Kidney (tissue), 14 donors: ENCODE data around the gene SMIM43. TPM values are rescaled to one million over a fixed set of nuclear protein-coding genes. Genes with fewer than 3 reads are reported as not detected.

Experiments
- DNase-seq, 5 donors: peaks; one replicate each; pipeline ENCODE4 v3.0.0-alpha.2; 2013 to 2020
- FAIRE-seq: peaks from 2 replicates; lab custom pipeline; 2012; peaks lifted over from hg19 to GRCh38; lab: Jason Lieb, UNC
- H3K27ac ChIP-seq, 2 donors: one replicate each; pipeline ENCODE4 v1.7.0; 2013; ENCODE audit warnings: low read depth in 2 of 2, low read length in 2 of 2, inconsistent platforms in 1 of 2
- H3K27me3 ChIP-seq: one replicate; pipeline ENCODE4 v1.7.1; 2013; ENCODE audit warnings: low read length, inconsistent platforms; ENCODE audit not compliant: control insufficient read depth, insufficient read depth
- H3K36me3 ChIP-seq, 3 donors: one replicate each; pipeline versions ENCODE4 v1.7.0 to v1.7.1; 2013; ENCODE audit warnings: low read length in 3 of 3, control low read depth in 1 of 3, inconsistent platforms in 1 of 3; ENCODE audit not compliant: insufficient read depth in 3 of 3, control insufficient read depth in 2 of 3
- H3K4me1 ChIP-seq, 3 donors: one replicate each; pipeline versions ENCODE4 v1.7.0 to v1.7.1; 2013; ENCODE audit warnings: low read length in 3 of 3, inconsistent platforms in 1 of 3, low read depth in 1 of 3; ENCODE audit not compliant: control insufficient read depth in 2 of 3, insufficient read depth in 2 of 3
- H3K4me3 ChIP-seq, 3 donors: one replicate each; pipeline versions ENCODE4 v1.7.0 to v1.8.1; 2013; ENCODE audit warnings: low read length in 3 of 3, control low read depth in 1 of 3, inconsistent platforms in 1 of 3
- H3K9ac ChIP-seq, 3 donors: one replicate each; pipeline versions ENCODE4 v1.7.0 to v1.7.1; 2013; ENCODE audit warnings: low read length in 3 of 3, control low read depth in 1 of 3, inconsistent platforms in 1 of 3
- H3K9me3 ChIP-seq, 3 donors: one replicate each; pipeline versions ENCODE4 v1.7.0 to v1.7.1; 2013; ENCODE audit warnings: low read length in 3 of 3, control low read depth in 1 of 3, inconsistent platforms in 1 of 3; ENCODE audit not compliant: control insufficient read depth in 2 of 3, insufficient read depth in 1 of 3
- CTCF ChIP-seq: IDR thresholded peaks from 3 replicates; pipeline ENCODE4 v1.5.1; 2012; ENCODE audit warnings: mild to moderate bottlenecking, moderate library complexity, borderline replicate concordance; ENCODE audit not compliant: insufficient read depth; ENCODE audit errors: extremely low read depth
- intact Hi-C: fragments of 100-400 bp; cut with DNase I; formaldehyde crosslinking; loops from one replicate; pipeline ENCODE4 v1.11.1; 2022
- polyA plus RNA-seq: library from polyadenylated mRNA; stranded (reverse); fragments of 350-450 nt; fragmentation: Illumina TruSeq; extraction: RNeasy Lipid Tissue Mini Kit (QIAGEN cat#74804); gene quantifications from one replicate; pipeline ENCODE4 v1.2.3, GENCODE V29; 2014; ENCODE audit warnings: low read depth, low replicate concordance; ENCODE audit not compliant: insufficient read depth
- total RNA-seq: library from RNA; stranded (reverse); fragmentation: NEBNext Ultra II Directional; extraction: Animal tissue kit (Norgen Biotek cat#: 25700); gene quantifications from one replicate; pipeline ENCODE4 v1.2.1, GENCODE V29; 2021
- donor health status: control.
- donor health status: control.
- donor health status: control.
- donor health status: control.
- donor health status: control.
- donor health status: DM: yes; HTN: yes; CAD: no.
- donor health status: Normal renal cell carcinoma (clear cell type).

SMIM43 gene
- total and polyA plus RNA-seq, 2 donors from 2014 or later: not detected

DNA sequence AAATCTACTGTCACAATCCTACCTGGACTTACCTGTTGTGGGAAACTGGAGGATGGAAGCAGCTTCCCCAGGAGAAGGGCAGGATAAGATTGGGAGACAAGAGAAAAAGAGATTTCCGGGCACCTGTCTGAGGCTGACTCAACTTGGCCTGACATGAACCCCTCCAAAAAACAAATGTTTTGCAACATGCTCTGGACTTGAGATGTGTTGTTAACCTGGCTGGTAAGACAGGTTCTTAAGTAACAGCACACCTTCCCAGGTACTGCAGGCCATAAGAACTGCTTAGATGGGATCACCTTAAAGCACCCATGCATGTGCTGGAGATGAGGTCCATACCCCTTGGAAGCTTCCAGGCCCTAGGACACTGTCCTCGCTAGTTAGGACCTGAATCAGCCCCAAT lies 4.4 kb upstream of the SMIM43 start:
- no peak for TF ChIP-seq CTCF
- no peak overlapping the region for H3K4me3 ChIP-seq
- intact Hi-C loops: no loop called here
- DNase-seq (no peak), FAIRE-seq (no peak)
- H3K9me3 ChIP-seq: no peaks in the 10 kb centered on the region
- peaks cover 5% of the 10 kb centered on the region for H3K27me3 ChIP-seq
- H3K27ac ChIP-seq: no peak overlapping the region
- H3K9ac ChIP-seq: no peak overlapping the region
- H3K36me3 ChIP-seq: no peaks in the 10 kb centered on the region
- no peaks in the 10 kb centered on the region for H3K4me1 ChIP-seq

DNA sequence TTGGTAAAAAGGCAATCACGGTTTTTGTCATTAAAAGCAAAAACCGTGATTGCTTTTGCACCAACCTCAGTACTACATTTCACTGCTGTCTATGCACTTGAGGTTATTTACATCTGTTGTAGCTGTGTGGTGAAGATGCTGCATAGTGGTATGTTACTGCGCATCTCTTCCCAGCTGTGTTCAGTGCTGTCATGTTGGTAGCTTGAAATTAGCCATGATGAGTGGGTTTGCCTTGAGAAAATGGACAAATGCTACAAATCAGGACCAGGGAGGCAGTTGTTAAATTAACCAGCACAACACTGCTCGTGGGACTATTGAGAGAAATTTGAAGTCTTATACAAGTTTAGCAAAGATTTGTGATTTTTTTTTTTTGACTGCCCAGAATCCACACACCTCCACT lies 2.2 kb upstream of the SMIM43 start:
- TF ChIP-seq CTCF: no peak
- H3K9ac ChIP-seq: no peak overlapping the region
- DNase-seq (no peak), FAIRE-seq (no peak)
- H3K36me3 ChIP-seq: no peaks in the 10 kb centered on the region
- H3K27me3 ChIP-seq: peaks cover 15% of the 10 kb centered on the region
- H3K9me3 ChIP-seq: no peaks in the 10 kb centered on the region
- H3K4me1 ChIP-seq: no peaks in the 10 kb centered on the region
- intact Hi-C loops: no loop called here
- no peak overlapping the region for H3K4me3 ChIP-seq
- H3K27ac ChIP-seq: no peak overlapping the region

- no peak for DNase-seq
- FAIRE-seq: no peak
- Histone ChIP-seq H3K27ac (no peak overlapping the region), H3K4me3 (no peak overlapping the region), H3K9ac (no peak overlapping the region), H3K36me3 (no peaks in the 10 kb centered on the region), H3K4me1 (no peaks in the 10 kb centered on the region), H3K27me3 (peaks cover 15% of the 10 kb centered on the region), H3K9me3 (no peaks in the 10 kb centered on the region)
- TF ChIP-seq CTCF: no peak
- intact Hi-C loops: no loop called here
Measured at GRCh38 chr4:121765971-121766538, 1.1 kb upstream of the SMIM43 start.

DNA sequence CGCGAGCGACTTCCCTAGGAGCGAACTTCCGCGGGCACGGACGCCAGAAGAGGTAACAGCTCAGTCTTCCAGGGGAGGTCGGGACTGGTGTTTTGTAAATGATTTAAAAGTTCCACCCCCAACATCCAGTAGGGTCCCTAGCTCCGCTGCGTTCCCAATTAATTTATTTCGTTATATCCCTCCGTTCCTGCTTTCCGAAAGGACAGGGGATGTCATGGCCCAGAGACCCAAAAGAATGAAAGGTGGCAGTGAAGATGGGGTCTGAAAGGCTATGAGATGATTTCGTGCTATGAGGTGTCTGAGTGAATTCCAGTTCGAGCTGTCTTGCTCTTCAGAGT lies 373 bp upstream of the SMIM43 start:
- Histone ChIP-seq H3K9me3 (no peaks in the 10 kb centered on the region), H3K9ac (peak overlapping the region in 1 of 3 donors; percentile 14)

More for the DNA sequence above, 373 bp upstream of the SMIM43 start:
- no peak for TF ChIP-seq CTCF
- Histone ChIP-seq H3K4me3 (no peak overlapping the region), H3K4me1 (no peaks in the 10 kb centered on the region), H3K27ac (no peak overlapping the region), H3K27me3 (peaks cover 15% of the 10 kb centered on the region), H3K36me3 (no peaks in the 10 kb centered on the region)
- FAIRE-seq (no peak), DNase-seq (peak in 1 of 5 donors; percentile 48)
- intact Hi-C loops: no loop called here
